Lung (tissue), 12 donors: Measurements from ENCODE around the gene IFT52. TPM values are rescaled to one million over a fixed set of nuclear protein-coding genes. Genes with fewer than 3 reads are reported as not detected.
"Not testable (repeated sequence)": the region's sequence is repeated elsewhere in the genome, so short reads cannot be mapped to it uniquely, and the experiment has no call there.

Experiments used
- ATAC-seq: fragments of 200-7000 bp; cut with Tn5 transposase; one replicate; pipeline ENCODE4 v1.9.1; 2020; ENCODE audit warnings: moderate number of reproducible peaks; ENCODE audit not compliant: insufficient read depth, low FRiP score
- DNase-seq, 3 donors: peaks; one replicate each; pipeline ENCODE4 v3.0.0-alpha.2; 2013 to 2017
- H3K27ac ChIP-seq, 2 donors: one replicate each; pipeline ENCODE4 v1.5.1; 2013; ENCODE audit warnings: mild to moderate bottlenecking in 2 of 2, moderate library complexity in 2 of 2, control low read depth in 1 of 2, inconsistent platforms in 1 of 2, low read depth in 1 of 2, low read length in 1 of 2
- H3K27me3 ChIP-seq, 3 donors: one replicate each; pipeline ENCODE4 v1.5.1; 2013; ENCODE audit warnings: low read length in 2 of 3; ENCODE audit not compliant: control insufficient read depth in 3 of 3, insufficient read depth in 3 of 3
- H3K36me3 ChIP-seq, 4 donors: one replicate each; pipeline ENCODE4 v1.5.1; 2013; ENCODE audit warnings: low read length in 4 of 4, mild to moderate bottlenecking in 1 of 4, moderate library complexity in 1 of 4; ENCODE audit not compliant: control insufficient read depth in 4 of 4, insufficient read depth in 4 of 4
- H3K4me1 ChIP-seq, 5 donors: one replicate each; pipeline ENCODE4 v1.5.1; 2013; ENCODE audit warnings: low read length in 5 of 5, mild to moderate bottlenecking in 2 of 5, moderate library complexity in 1 of 5; ENCODE audit not compliant: control insufficient read depth in 5 of 5, insufficient read depth in 5 of 5
- H3K4me3 ChIP-seq: one replicate; pipeline ENCODE4 v1.5.1; 2013; ENCODE audit warnings: mild to moderate bottlenecking, control low read depth, moderate library complexity
- H3K9ac ChIP-seq, 2 donors: one replicate each; pipeline ENCODE4 v1.5.1; 2013; ENCODE audit warnings: low read length in 2 of 2, control low read depth in 1 of 2; ENCODE audit not compliant: insufficient read depth in 1 of 2
- H3K9me3 ChIP-seq, 4 donors: one replicate each; pipeline ENCODE4 v1.5.1; 2013; ENCODE audit warnings: low read length in 3 of 4, mild to moderate bottlenecking in 1 of 4, moderate library complexity in 1 of 4; ENCODE audit not compliant: control insufficient read depth in 4 of 4, insufficient read depth in 3 of 4
- CTCF ChIP-seq: IDR thresholded peaks from 2 replicates; pipeline ENCODE4 v1.5.1; 2012; ENCODE audit warnings: mild to moderate bottlenecking; ENCODE audit errors: control extremely low read depth, extremely low read depth
- whole genome bisulfite sequencing, 2 donors: extraction: QIAGEN DNeasy Blood & Tissue Kit; methylation state at CpG; one replicate each; pipeline ENCODE4 v1.1.7; 2013; 5-methylcytosine and 5-hydroxymethylcytosine counted together
- polyA plus RNA-seq, 2 donors: library from polyadenylated mRNA; stranded (reverse); fragments of 200-250 nt; gene quantifications; one replicate each; pipeline ENCODE4 v1.2.1, GENCODE V29; 2013
- total RNA-seq, 2 donors: library from RNA; depleted of rRNA in 1 of 2; stranded (reverse); fragments of >200 nt in 1 of 2; gene quantifications; one replicate each; pipeline ENCODE4 v1.2.1, GENCODE V29; 2014 to 2021
- donor health status: control.
- donor health status: control.
- donor health status: Bipolar disorder and iron deficiency.
- donor health status: healthy.
- donor health status: DM: yes; HTN: yes; CAD: no.

Gene IFT52
- total and polyA plus RNA-seq, 4 donors = 16.0 to 49.0 (median 22.5) TPM

GRCh38 chr20:43653966-43654365 is 63.2 kb downstream of the IFT52 start:
- Histone ChIP-seq H3K36me3 (peaks cover 0 to 1% (median 0%) of the 10 kb centered on the region in 4 donors), H3K4me1 (peaks cover 0 to 6% (median 0%) of the 10 kb centered on the region in 5 donors), H3K27ac (no peak overlapping the region), H3K9ac (no peak overlapping the region), H3K27me3 (no peaks in the 10 kb centered on the region), H3K4me3 (no peak overlapping the region), H3K9me3 (no peaks in the 10 kb centered on the region)
- WGBS, 2 donors = 89 to 91% methylated on average over 3 of the region's 3 CpGs
- ATAC-seq (no peak), DNase-seq (no peak)
- no peak for TF ChIP-seq CTCF

GRCh38 chr20:43655176-43655575 is 64.4 kb downstream of the IFT52 start:
- H3K4me3 ChIP-seq, H3K9me3 ChIP-seq, H3K36me3 ChIP-seq, H3K27ac ChIP-seq, DNase-seq, H3K9ac ChIP-seq, ATAC-seq, H3K4me1 ChIP-seq, H3K27me3 ChIP-seq: not testable (repeated sequence)
- 91 to 93% methylated on average over 6 of the region's 6 CpGs for WGBS, 2 donors

GRCh38 chr20:43655937-43656336 is 65.2 kb downstream of the IFT52 start:
- Histone ChIP-seq H3K4me1 (peaks cover 0 to 6% (median 0%) of the 10 kb centered on the region in 5 donors), H3K36me3 (no peaks in the 10 kb centered on the region), H3K9me3 (no peaks in the 10 kb centered on the region), H3K9ac (no peak overlapping the region), H3K4me3 (no peak overlapping the region), H3K27ac (no peak overlapping the region), H3K27me3 (no peaks in the 10 kb centered on the region)
- TF ChIP-seq CTCF = no peak
- WGBS, 2 donors = 82 to 86% methylated on average over 3 of the region's 3 CpGs
- ATAC-seq = no peak
- no peak for DNase-seq

- H3K9me3 ChIP-seq = no peaks in the 10 kb centered on the region
- TF ChIP-seq CTCF = no peak
- H3K4me1 ChIP-seq = peaks cover 0 to 6% (median 0%) of the 10 kb centered on the region in 5 donors
- ATAC-seq = no peak
- no peak overlapping the region for H3K27ac ChIP-seq
- H3K27me3 ChIP-seq = no peaks in the 10 kb centered on the region
- peak overlapping the region; percentile 48 for H3K4me3 ChIP-seq
- H3K9ac ChIP-seq = peak overlapping the region in 1 of 2 donors; percentile 92
- WGBS, 2 donors = 79 to 82% methylated on average over 11 of the region's 11 CpGs
- DNase-seq = no peak
- no peaks in the 10 kb centered on the region for H3K36me3 ChIP-seq
Measured at GRCh38 chr20:43658069-43658722, 67.5 kb downstream of the IFT52 start.
